ENCODE measurements around the gene FOXG1.

The FOXG1 gene

GRCh38 chr14:28772613-28773012, 6.0 kb downstream of the FOXG1 start:
- DNase-seq (ENCODE audit: low read depth) = no peak
- TF ChIP-seq CTCF (IDR thresholded peaks at IDR 0.05; ENCODE audit: low read depth, low read length) (no peak), MYC (IDR thresholded peaks at IDR 0.05; ENCODE audit: low read depth, low read length) (no peak), MAX (IDR thresholded peaks at IDR 0.05; ENCODE audit: low read depth, low read length) (no peak), POLR2A (IDR thresholded peaks at IDR 0.05; ENCODE audit: extremely low read depth, insufficient read length) (no peak)
- no peak overlapping the region for H3K4me3 ChIP-seq (ENCODE audit: low read depth, low read length)

DNA sequence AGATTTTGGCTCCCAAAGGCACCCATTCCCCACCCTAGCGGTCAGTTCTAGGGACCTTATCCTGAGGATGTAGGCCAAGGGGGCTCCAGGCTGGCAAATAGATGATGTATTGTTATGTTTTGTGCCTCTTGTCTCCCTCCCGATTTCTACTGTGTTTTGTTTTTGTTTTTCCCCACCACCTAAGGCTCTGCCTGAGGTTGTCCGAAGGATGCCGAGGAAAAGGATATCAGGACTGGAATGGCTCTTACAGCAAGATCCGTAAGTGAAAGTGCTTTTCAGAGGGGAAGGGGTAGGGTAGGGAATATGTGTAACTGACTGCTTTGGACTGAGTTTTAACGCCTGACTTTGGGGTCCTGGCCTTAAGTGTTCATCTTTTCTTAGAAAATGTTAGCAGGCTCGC, 6.6 kb downstream of the FOXG1 start:
- H3K4me3 ChIP-seq (ENCODE audit: low read depth, low read length) = no peak overlapping the region

GRCh38 chr14:28773861-28774691, 7.5 kb downstream of the FOXG1 start:
- TF ChIP-seq MAX (IDR thresholded peaks at IDR 0.05; ENCODE audit: low read depth, low read length) (no peak), CTCF (IDR thresholded peaks at IDR 0.05; ENCODE audit: low read depth, low read length) (no peak), POLR2A (IDR thresholded peaks at IDR 0.05; ENCODE audit: extremely low read depth, insufficient read length) (no peak), MYC (IDR thresholded peaks at IDR 0.05; ENCODE audit: low read depth, low read length) (no peak)
- H3K4me3 ChIP-seq (ENCODE audit: low read depth, low read length) = no peak overlapping the region
- DNase-seq (ENCODE audit: low read depth) = no peak

More for the DNA sequence above, 6.6 kb downstream of the FOXG1 start:
- TF ChIP-seq MYC (IDR thresholded peaks at IDR 0.05; ENCODE audit: low read depth, low read length) = no peak
- TF ChIP-seq MAX (IDR thresholded peaks at IDR 0.05; ENCODE audit: low read depth, low read length) = no peak
- no peak for TF ChIP-seq CTCF (IDR thresholded peaks at IDR 0.05; ENCODE audit: low read depth, low read length)
- TF ChIP-seq POLR2A (IDR thresholded peaks at IDR 0.05; ENCODE audit: extremely low read depth, insufficient read length) = no peak
- no peak for DNase-seq (ENCODE audit: low read depth)

DNA sequence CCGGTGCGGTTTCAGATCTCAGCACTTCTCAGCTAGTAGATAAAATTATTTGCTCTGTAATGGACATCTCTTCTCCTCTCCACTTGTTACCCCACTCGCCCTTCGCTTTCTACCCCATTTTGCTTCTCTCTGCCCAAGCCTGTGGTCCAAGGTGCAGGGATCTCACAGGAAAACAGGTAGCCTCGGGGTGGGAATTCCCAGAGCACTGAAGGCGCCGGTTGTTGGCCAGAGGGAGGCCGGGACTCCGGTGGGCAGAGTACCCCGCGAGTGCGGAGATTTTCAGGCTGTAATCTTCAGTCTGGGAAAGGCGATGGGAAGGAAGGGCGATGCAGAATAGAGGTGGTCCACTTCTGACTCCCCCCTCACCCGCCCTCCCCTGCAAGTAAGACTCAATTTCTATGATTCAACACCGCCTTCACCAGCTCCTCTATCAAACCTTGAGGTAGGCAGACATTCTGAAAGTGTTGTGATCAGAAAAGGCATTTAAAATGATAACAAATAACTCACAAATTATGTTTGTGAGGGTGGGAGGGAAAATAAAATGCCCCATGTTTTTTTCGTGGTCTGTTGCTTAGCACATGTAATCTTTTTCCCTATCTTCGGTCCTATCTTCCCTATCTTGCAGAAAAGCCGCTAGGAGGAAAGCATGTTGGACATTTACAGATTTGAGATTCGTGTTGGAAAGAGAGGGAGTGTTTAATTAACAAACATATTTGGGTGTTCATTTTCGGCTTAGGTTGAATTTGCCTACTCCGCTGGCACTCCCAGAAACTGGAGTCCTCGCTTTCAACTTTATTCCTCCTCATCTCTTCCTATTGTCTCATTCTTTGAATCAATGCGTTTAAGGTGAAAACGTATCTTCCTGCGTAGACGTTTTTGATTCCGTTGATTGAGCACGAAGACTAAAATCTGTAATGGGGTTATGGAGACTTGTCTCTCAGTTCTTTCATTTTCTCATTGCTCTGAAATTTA, 8.5 kb downstream of the FOXG1 start:
- H3K4me3 ChIP-seq (ENCODE audit: low read depth, low read length) = no peak overlapping the region
- TF ChIP-seq MYC (IDR thresholded peaks at IDR 0.05; ENCODE audit: low read depth, low read length) (no peak), POLR2A (IDR thresholded peaks at IDR 0.05; ENCODE audit: extremely low read depth, insufficient read length) (no peak), MAX (IDR thresholded peaks at IDR 0.05; ENCODE audit: low read depth, low read length) (no peak), CTCF (IDR thresholded peaks at IDR 0.05; ENCODE audit: low read depth, low read length) (no peak)

DNA sequence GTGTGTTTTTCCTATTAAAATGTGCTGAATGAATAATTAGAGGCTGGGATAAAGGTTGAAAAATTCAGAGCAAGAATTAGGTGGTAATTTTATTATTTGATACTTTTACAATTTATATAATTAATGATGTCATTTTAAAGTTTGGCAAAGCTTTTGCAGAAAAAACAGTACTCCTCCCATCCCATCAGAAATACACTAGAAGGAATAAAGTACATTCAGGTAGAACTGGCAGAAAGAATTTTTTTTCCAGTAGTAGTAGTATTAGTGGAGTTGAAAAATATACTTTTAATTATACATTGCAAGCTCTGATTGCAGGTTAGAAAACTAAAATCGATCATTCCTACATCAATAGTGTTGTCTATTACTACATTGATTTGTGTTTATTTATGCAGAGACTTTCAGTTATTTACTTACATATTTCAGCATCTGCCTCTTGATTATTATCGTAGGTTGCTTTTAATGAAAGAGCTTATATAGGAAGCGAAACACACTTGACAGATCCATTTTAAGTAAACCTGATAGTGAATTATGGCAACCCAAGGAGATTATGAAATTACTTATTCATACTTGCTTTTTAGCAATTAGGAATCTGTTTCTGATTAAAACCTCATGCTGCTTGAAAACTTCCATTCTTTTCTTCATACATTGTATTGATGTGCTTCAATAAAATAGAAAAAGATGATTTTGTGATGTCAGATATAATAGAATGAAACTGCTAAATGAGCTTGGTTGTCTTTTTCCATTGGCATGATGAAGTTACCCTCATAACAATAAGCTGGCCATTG, 10.1 kb downstream of the FOXG1 start:
- H3K4me3 ChIP-seq (ENCODE audit: low read depth, low read length) = no peak overlapping the region
- no peak for TF ChIP-seq MYC (IDR thresholded peaks at IDR 0.05; ENCODE audit: low read depth, low read length)
- no peak for TF ChIP-seq MAX (IDR thresholded peaks at IDR 0.05; ENCODE audit: low read depth, low read length)
- no peak for TF ChIP-seq POLR2A (IDR thresholded peaks at IDR 0.05; ENCODE audit: extremely low read depth, insufficient read length)
- no peak for DNase-seq (ENCODE audit: low read depth)

More for the DNA sequence above, 8.5 kb downstream of the FOXG1 start:
- DNase-seq (ENCODE audit: low read depth) = no peak

Measured in NB4 (cell line).